Heart left ventricle (tissue), 16 donors: Measurements from ENCODE around the gene ARHGAP15. TPM values are rescaled to one million over a fixed set of nuclear protein-coding genes. Genes with fewer than 3 reads are reported as not detected.

Source experiments
- ATAC-seq, 4 donors: fragments of 200-7000 bp; cut with Tn5 transposase; one replicate each; pipeline ENCODE4 v1.9.1; 2020 to 2022; ENCODE audit warnings: moderate library complexity in 4 of 4, mild to moderate bottlenecking in 3 of 4, moderate number of reproducible peaks in 1 of 4
- DNase-seq, 5 donors: peaks; one replicate each; pipeline ENCODE4 v3.0.0-alpha.2; 2020
- H3K27ac ChIP-seq, 12 donors: fragments of 200-600 bp; sonication (generic) in 4 of 12; one replicate each; pipeline versions ENCODE4 v1.5.0 to v1.8.0; 2016 to 2022; ENCODE audit warnings: mild to moderate bottlenecking in 2 of 12
- H3K27me3 ChIP-seq, 9 donors: fragments of 200-600 bp; sonication (generic) in 2 of 9; one replicate each; pipeline versions ENCODE4 v1.5.1 to v1.8.0; 2016 to 2022; ENCODE audit warnings: mild to moderate bottlenecking in 3 of 9
- H3K36me3 ChIP-seq, 9 donors: fragments of 200-600 bp; sonication (generic) in 2 of 9; one replicate each; pipeline versions ENCODE4 v1.5.0 to v1.8.0; 2018 to 2022; ENCODE audit warnings: mild to moderate bottlenecking in 2 of 9
- H3K4me1 ChIP-seq, 12 donors: fragments of 200-600 bp; sonication (generic) in 4 of 12; one replicate each; pipeline versions ENCODE4 v1.5.0 to v1.8.0; 2016 to 2022; ENCODE audit warnings: mild to moderate bottlenecking in 3 of 12
- H3K4me3 ChIP-seq, 12 donors: fragments of 200-600 bp; sonication (generic) in 4 of 12; one replicate each; pipeline versions ENCODE4 v1.5.0 to v1.8.0; 2017 to 2022; ENCODE audit warnings: mild to moderate bottlenecking in 9 of 12, moderate library complexity in 4 of 12
- H3K9me3 ChIP-seq, 12 donors: fragments of 200-600 bp; sonication (generic) in 4 of 12; one replicate each; pipeline versions ENCODE4 v1.5.0 to v1.8.0; 2016 to 2022; ENCODE audit warnings: mild to moderate bottlenecking in 1 of 12
- CTCF ChIP-seq, 12 donors: fragments of 200-600 bp; sonication (generic) in 4 of 12; IDR thresholded peaks; one replicate each; pipeline versions ENCODE4 v1.5.0 to v1.8.0; 2018 to 2022; ENCODE audit warnings: antibody characterized with exemption in 12 of 12, mild to moderate bottlenecking in 5 of 12
- POLR2A ChIP-seq, 2 donors: fragments of 450-650 bp; IDR thresholded peaks; one replicate each; pipeline ENCODE4 v1.6.1; 2017; ENCODE audit warnings: antibody characterized with exemption in 2 of 2, mild to moderate bottlenecking in 2 of 2, moderate library complexity in 2 of 2
- WGBS, 4 donors: extraction: QIAGEN DNeasy Blood & Tissue Kit in 2 of 4; methylation state at CpG; one replicate each; pipeline versions ENCODE4 v1.1.5 to v1.1.7; 2013 to 2018; 5-methylcytosine and 5-hydroxymethylcytosine counted together
- intact Hi-C, 10 donors: fragments of 100-400 bp; cut with DNase I; formaldehyde crosslinking; loops; one replicate each; pipeline versions ENCODE4 v1.11.1 to v1.14.2; 2022
- polyA plus RNA-seq, 2 donors: library from polyadenylated mRNA; stranded (reverse); fragments of 200-250 nt; gene quantifications; one replicate each; pipeline ENCODE4 v1.2.3, GENCODE V29; 2013
- total RNA-seq, 9 donors: library from RNA; depleted of rRNA in 2 of 9; stranded (reverse); fragments of >200 nt in 2 of 9; fragmentation: NEBNext Ultra II Directional in 3 of 9; extraction: Animal tissue kit (Norgen Biotek cat#: 25700) in 3 of 9; gene quantifications; one replicate each; pipeline versions ENCODE4 v1.1.0 to v1.2.4, GENCODE V29; 2016 to 2023
- donor health status: ischemic (EF 13 %, LVEDD 7.1; RV severe dilation, severe dysfunction).
- donor health status: healthy with polysubstance abuse.
- donor health status: DM: no; HTN: yes; CAD: no.
- donor health status: DM: no; HTN: no; CAD: no.
- donor health status: ischemic (EF 25% LVEDD 6.9; RV normal size, moderate dysfunction).
- donor health status: ischemic (EF 25% LVEDD 5.7; RV mildly dilated, moderate dysfunction).
- donor health status: healthy.
- donor health status: DM: yes; HTN: yes; CAD: no.
- donor health status: ischemic (EF 35%, LVEDD 5.7; RV mildly dilated, moderate dysfunction).
- donor health status: nonischemic (EF 11% LVEDD 7.7; RV severe dilation, severe dysfunction).
- donor health status: DM: yes; HTN: yes; CAD: no.
- donor health status: PGD.
- donor health status: ischemic (EF 29% LVEDD 5.4; RV normal size, mild dysfunction).
- donor health status: nonischemic (EF 23%, LVEDD 6.1; RV moderate dilation, normal function).

Gene ARHGAP15
- total and polyA plus RNA-seq, 11 donors = 1.3 to 8.7 (median 3.3) TPM

GRCh38 chr2:143296089-143296488 lies 166.9 kb downstream of the ARHGAP15 start:
- Histone ChIP-seq H3K4me1 (no peaks in the 10 kb centered on the region), H3K4me3 (no peak overlapping the region), H3K27me3 (no peaks in the 10 kb centered on the region), H3K9me3 (no peaks in the 10 kb centered on the region), H3K27ac (no peak overlapping the region), H3K36me3 (no peaks in the 10 kb centered on the region)
- TF ChIP-seq POLR2A (IDR thresholded peaks at IDR 0.05) = no peak
- TF ChIP-seq CTCF (IDR thresholded peaks at IDR 0.05) = no peak
- DNase-seq (no peak), ATAC-seq (no peak)
- 56 to 69% (median 59%) methylated on average over 3 of the region's 3 CpGs for WGBS, 4 donors
- intact Hi-C loops = no loop called here

- Histone ChIP-seq H3K9me3 (no peaks in the 10 kb centered on the region), H3K27me3 (no peaks in the 10 kb centered on the region), H3K27ac (no peak overlapping the region), H3K36me3 (no peaks in the 10 kb centered on the region), H3K4me1 (no peaks in the 10 kb centered on the region), H3K4me3 (no peak overlapping the region)
- TF ChIP-seq POLR2A (IDR thresholded peaks at IDR 0.05) (no peak), CTCF (IDR thresholded peaks at IDR 0.05) (no peak)
- DNase-seq = no peak
- ATAC-seq = no peak
- intact Hi-C loops = no loop called here
Measured at GRCh38 chr2:143297182-143297581, 168.0 kb downstream of the ARHGAP15 start.

- Histone ChIP-seq H3K27ac (no peak overlapping the region), H3K4me1 (no peaks in the 10 kb centered on the region), H3K9me3 (no peaks in the 10 kb centered on the region), H3K36me3 (no peaks in the 10 kb centered on the region), H3K4me3 (no peak overlapping the region), H3K27me3 (no peaks in the 10 kb centered on the region)
- DNase-seq (no peak), ATAC-seq (no peak)
- TF ChIP-seq POLR2A (IDR thresholded peaks at IDR 0.05) = no peak
- TF ChIP-seq CTCF (IDR thresholded peaks at IDR 0.05) = no peak
- intact Hi-C loops = no loop called here
Measured at GRCh38 chr2:143300536-143300935, 171.3 kb downstream of the ARHGAP15 start.

GRCh38 chr2:143311426-143311825 lies 182.2 kb downstream of the ARHGAP15 start:
- Histone ChIP-seq H3K27me3 (no peaks in the 10 kb centered on the region), H3K9me3 (no peaks in the 10 kb centered on the region), H3K36me3 (no peaks in the 10 kb centered on the region), H3K27ac (no peak overlapping the region), H3K4me1 (no peaks in the 10 kb centered on the region), H3K4me3 (no peak overlapping the region)
- intact Hi-C loops = no loop called here
- DNase-seq (no peak), ATAC-seq (no peak)
- WGBS, 4 donors = 57 to 63% (median 61%) methylated on average over 2 of the region's 2 CpGs
- TF ChIP-seq POLR2A (IDR thresholded peaks at IDR 0.05) = no peak
- TF ChIP-seq CTCF (IDR thresholded peaks at IDR 0.05) = no peak
